ENCODE results near the gene CUZD1.

- TF ChIP-seq, protein P1, sequence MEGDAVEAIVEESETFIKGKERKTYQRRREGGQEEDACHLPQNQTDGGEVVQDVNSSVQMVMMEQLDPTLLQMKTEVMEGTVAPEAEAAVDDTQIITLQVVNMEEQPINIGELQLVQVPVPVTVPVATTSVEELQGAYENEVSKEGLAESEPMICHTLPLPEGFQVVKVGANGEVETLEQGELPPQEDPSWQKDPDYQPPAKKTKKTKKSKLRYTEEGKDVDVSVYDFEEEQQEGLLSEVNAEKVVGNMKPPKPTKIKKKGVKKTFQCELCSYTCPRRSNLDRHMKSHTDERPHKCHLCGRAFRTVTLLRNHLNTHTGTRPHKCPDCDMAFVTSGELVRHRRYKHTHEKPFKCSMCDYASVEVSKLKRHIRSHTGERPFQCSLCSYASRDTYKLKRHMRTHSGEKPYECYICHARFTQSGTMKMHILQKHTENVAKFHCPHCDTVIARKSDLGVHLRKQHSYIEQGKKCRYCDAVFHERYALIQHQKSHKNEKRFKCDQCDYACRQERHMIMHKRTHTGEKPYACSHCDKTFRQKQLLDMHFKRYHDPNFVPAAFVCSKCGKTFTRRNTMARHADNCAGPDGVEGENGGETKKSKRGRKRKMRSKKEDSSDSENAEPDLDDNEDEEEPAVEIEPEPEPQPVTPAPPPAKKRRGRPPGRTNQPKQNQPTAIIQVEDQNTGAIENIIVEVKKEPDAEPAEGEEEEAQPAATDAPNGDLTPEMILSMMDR (IDR thresholded peaks at IDR 0.05): no peak
- TF ChIP-seq EZH2phosphoT487 (IDR thresholded peaks at IDR 0.05): no peak
Measured at GRCh38 chr10:122812751-122813150, 32.9 kb downstream of the CUZD1 start.
